ENCODE measurements around the gene MXRA8. TPM values are rescaled to one million over a fixed set of nuclear protein-coding genes. Genes with fewer than 3 reads are reported as not detected.
"Not testable (repeated sequence)": the region's sequence is repeated elsewhere in the genome, so short reads cannot be mapped to it uniquely, and the experiment has no call there.

MXRA8 gene
- total and polyA plus RNA-seq, 8 donors: 78.3 to 151 (median 136) TPM

DNA sequence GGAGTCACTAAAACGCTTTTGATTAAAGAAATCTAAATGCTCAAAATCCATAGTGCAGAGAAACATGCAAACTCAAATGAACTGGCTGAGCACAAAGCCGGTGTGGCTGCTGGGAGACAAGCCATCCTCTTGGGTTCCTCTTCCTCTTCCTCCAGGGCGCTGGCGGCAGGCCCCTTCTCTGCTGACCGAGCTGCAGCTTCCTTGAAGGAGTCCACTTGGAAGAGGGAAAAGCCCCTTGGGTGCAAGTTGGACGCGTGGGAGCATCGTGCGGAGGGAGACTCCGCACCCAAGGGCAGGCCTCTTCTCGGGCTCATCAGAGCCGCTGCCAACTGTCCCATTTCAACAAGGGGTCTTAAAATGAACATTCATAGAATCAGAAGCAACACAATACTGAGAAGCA is 32.9 kb upstream of the MXRA8 start:
- TF ChIP-seq, protein P1, sequence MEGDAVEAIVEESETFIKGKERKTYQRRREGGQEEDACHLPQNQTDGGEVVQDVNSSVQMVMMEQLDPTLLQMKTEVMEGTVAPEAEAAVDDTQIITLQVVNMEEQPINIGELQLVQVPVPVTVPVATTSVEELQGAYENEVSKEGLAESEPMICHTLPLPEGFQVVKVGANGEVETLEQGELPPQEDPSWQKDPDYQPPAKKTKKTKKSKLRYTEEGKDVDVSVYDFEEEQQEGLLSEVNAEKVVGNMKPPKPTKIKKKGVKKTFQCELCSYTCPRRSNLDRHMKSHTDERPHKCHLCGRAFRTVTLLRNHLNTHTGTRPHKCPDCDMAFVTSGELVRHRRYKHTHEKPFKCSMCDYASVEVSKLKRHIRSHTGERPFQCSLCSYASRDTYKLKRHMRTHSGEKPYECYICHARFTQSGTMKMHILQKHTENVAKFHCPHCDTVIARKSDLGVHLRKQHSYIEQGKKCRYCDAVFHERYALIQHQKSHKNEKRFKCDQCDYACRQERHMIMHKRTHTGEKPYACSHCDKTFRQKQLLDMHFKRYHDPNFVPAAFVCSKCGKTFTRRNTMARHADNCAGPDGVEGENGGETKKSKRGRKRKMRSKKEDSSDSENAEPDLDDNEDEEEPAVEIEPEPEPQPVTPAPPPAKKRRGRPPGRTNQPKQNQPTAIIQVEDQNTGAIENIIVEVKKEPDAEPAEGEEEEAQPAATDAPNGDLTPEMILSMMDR (IDR thresholded peaks at IDR 0.05): no peak
- Histone ChIP-seq H3K27ac (peak overlapping the region in 1 of 2 donors; percentile 14), H3K4me1 (peaks cover 0 to 29% of the 10 kb centered on the region in 2 donors), H3K27me3 (no peaks in the 10 kb centered on the region), H3K9me3 (no peaks in the 10 kb centered on the region), H3K4me3 (no peak overlapping the region), H3K36me3 (peaks cover 15 to 100% of the 10 kb centered on the region in 2 donors)
- ATAC-seq: no peak
- intact Hi-C loops (cut with DNase I): no loop called here
- DNase-seq: peak in 1 of 4 donors; percentile 74

DNA sequence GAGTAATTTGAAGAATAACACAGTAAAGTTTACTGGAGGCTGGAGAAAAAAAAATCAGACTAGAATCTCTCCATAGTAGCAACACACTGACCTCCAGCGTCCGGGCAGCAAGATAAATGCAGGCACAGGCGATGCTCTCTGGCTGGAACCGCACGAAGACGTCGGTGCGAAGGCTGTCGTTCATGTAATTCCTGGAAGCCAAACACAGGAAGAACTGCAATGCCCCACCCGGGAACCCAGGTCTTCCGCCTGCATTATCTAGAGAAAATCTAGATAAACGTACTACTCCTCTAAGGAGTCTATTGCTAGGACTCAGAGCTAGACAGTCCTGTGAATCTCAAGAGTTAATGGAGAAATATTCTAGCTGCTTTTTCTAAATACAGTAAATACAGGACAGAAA is 32.3 kb upstream of the MXRA8 start:
- intact Hi-C loops (cut with DNase I): no loop called here
- ATAC-seq (no peak), DNase-seq (peak in 1 of 4 donors; percentile 39)
- Histone ChIP-seq H3K27me3 (no peaks in the 10 kb centered on the region), H3K4me3 (no peak overlapping the region), H3K36me3 (peaks cover 15 to 100% of the 10 kb centered on the region in 2 donors), H3K4me1 (peaks cover 0 to 24% of the 10 kb centered on the region in 2 donors), H3K27ac (peak overlapping the region in 1 of 2 donors; percentile 14), H3K9me3 (no peaks in the 10 kb centered on the region)
- TF ChIP-seq, protein P1 (IDR thresholded peaks at IDR 0.05): no peak

GRCh38 chr1:1388078-1388472 is 29.7 kb upstream of the MXRA8 start:
- peak in 1 of 4 donors; percentile 30 for DNase-seq
- intact Hi-C loops (cut with DNase I): no loop called here
- Histone ChIP-seq H3K36me3 (peaks cover 9 to 86% of the 10 kb centered on the region in 2 donors), H3K9me3 (no peaks in the 10 kb centered on the region), H3K4me3 (no peak overlapping the region), H3K27ac (no peak overlapping the region), H3K27me3 (no peaks in the 10 kb centered on the region), H3K4me1 (peaks cover 0 to 19% of the 10 kb centered on the region in 2 donors)
- no peak for ATAC-seq
- TF ChIP-seq, protein P1 (IDR thresholded peaks at IDR 0.05): no peak

- H3K4me3 ChIP-seq: no peak overlapping the region
- H3K36me3 ChIP-seq: peaks cover 6 to 79% of the 10 kb centered on the region in 2 donors
- TF ChIP-seq, protein P1 (IDR thresholded peaks at IDR 0.05): no peak
- no peak overlapping the region for H3K27ac ChIP-seq
- peak in 1 of 4 donors; percentile 55 for DNase-seq
- no peaks in the 10 kb centered on the region for H3K27me3 ChIP-seq
- intact Hi-C loops (cut with DNase I): no loop called here
- no peaks in the 10 kb centered on the region for H3K9me3 ChIP-seq
- ATAC-seq: no peak
- H3K4me1 ChIP-seq: peaks cover 0 to 16% of the 10 kb centered on the region in 2 donors
Observed at GRCh38 chr1:1387098-1388077, 29.0 kb upstream of the MXRA8 start.

- Histone ChIP-seq H3K9me3 (no peaks in the 10 kb centered on the region), H3K27ac (no peak overlapping the region), H3K27me3 (no peaks in the 10 kb centered on the region), H3K4me1 (peaks cover 0 to 9% of the 10 kb centered on the region in 2 donors), H3K4me3 (no peak overlapping the region), H3K36me3 (peaks cover 6 to 74% of the 10 kb centered on the region in 2 donors)
- TF ChIP-seq, protein P1 (IDR thresholded peaks at IDR 0.05): no peak
- DNase-seq: peak in 1 of 4 donors; percentile 35
- intact Hi-C loops (cut with DNase I): no loop called here
- no peak for ATAC-seq
Observed at GRCh38 chr1:1385931-1386330, 27.6 kb upstream of the MXRA8 start.

DNA sequence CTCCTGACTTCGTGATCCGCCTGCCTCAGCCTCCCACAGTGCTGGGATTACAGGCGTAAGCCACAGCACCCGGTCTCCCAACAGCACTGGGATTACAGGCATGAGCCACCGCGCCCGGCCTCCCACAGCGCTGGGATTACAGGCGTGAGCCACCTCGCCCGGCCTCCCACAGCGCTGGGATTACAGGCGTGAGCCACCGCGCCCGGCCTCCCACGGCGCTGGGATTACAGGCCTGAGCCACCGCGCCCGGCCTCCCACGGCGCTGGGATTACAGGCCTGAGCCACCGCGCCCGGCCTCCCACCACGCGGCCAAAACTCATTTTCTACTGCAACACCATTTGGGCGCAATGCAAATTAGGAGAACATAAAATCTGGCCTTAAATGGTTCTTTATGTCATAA is 27.0 kb upstream of the MXRA8 start:
- peak in 1 of 4 donors; percentile 42 for DNase-seq
- H3K4me1 ChIP-seq; ATAC-seq; H3K27me3 ChIP-seq; H3K9me3 ChIP-seq; H3K27ac ChIP-seq; intact Hi-C loops (cut with DNase I); H3K4me3 ChIP-seq: not testable (repeated sequence)
- peaks cover 6 to 74% of the 10 kb centered on the region in 2 donors for H3K36me3 ChIP-seq
